Dendritic cell treated with granulocyte-macrophage colony-stimulating factor and Interleukin-4, amounts not matched to agents 40 ng/mL and 50 ng/mL, for 4 days (primary cell): ENCODE measurements around the gene NSG1.

Experiments used
- H3K27ac Mint-ChIP-seq: one replicate; pipeline ENCODE4 v1.8.0; 2022; ENCODE audit warnings: mild to moderate bottlenecking, mixed read lengths
- H3K27me3 Mint-ChIP-seq: one replicate; pipeline ENCODE4 v1.8.0; 2022; ENCODE audit warnings: mild to moderate bottlenecking, mixed read lengths
- H3K36me3 Mint-ChIP-seq: one replicate; pipeline ENCODE4 v1.8.0; 2022; ENCODE audit warnings: low read depth, mixed read lengths
- H3K4me1 Mint-ChIP-seq: one replicate; pipeline ENCODE4 v1.8.0; 2022; ENCODE audit warnings: low read depth, mixed read lengths
- H3K4me3 Mint-ChIP-seq: one replicate; pipeline ENCODE4 v1.8.0; 2022; ENCODE audit warnings: mild to moderate bottlenecking, moderate library complexity, mixed read lengths
- H3K9me3 Mint-ChIP-seq: one replicate; pipeline ENCODE4 v1.8.0; 2022; ENCODE audit warnings: mixed read lengths
- intact Hi-C: fragments of 100-400 bp; cut with micrococcal nuclease; formaldehyde crosslinking; loops from one replicate; pipeline ENCODE4 v1.15.0; 2022

NSG1 gene

GRCh38 chr4:4422856-4423499 lies 36.1 kb downstream of the NSG1 start:
- Mint-ChIP-seq H3K36me3 (peaks cover 98% of the 10 kb centered on the region), H3K4me3 (no peak overlapping the region), H3K9me3 (no peaks in the 10 kb centered on the region), H3K4me1 (no peaks in the 10 kb centered on the region), H3K27ac (no peak overlapping the region), H3K27me3 (no peaks in the 10 kb centered on the region)
- intact Hi-C loops: loop anchor here (10.0 kb wide), 1 partner anchor 178 kb away; the partner anchor contains the start of gene TMEM128

DNA sequence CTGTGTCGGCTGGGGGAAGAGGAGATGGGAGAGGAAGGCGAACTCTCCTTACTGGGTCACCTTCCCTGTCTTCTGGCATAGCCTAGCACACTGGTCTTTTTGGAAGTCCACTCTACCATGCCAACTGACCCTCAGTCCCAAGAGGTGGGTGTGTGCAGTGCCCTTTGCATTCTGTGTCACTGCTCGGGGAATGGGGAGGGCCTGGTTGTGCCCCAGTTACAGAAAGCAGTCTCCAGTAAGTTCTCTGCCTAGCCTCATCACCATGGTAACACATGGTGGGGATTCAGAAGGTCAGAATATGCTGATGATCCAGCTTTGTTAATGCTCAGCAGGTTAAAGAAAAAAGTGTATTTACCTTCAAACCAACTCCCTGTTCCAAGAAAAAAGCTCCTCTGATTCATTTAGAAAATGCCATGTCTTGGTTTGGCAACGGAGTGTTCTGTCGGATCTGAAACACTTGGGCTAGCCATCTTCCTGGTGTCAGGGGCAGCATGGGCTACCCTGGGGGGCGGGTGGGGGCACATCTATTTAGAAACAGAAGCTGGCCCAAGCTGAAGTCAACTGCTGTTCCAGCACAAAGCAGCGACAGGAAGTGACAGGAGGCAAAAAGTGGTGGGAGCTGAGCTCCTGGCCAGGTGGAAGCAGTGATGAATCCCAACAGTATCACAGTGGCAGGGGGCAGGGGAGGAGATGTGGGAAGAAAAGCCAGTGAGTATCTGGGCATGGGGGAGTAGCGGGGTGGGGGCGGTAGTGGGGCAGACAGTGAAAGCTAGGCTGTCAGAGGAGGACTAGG lies 37.0 kb downstream of the NSG1 start:
- intact Hi-C loops: loop anchor here (10.0 kb wide), 1 partner anchor 179 kb away; the partner anchor contains the start of gene TMEM128
- H3K4me3 Mint-ChIP-seq: no peak overlapping the region
- H3K27ac Mint-ChIP-seq: no peak overlapping the region
- H3K27me3 Mint-ChIP-seq: no peaks in the 10 kb centered on the region
- peaks cover 98% of the 10 kb centered on the region for H3K36me3 Mint-ChIP-seq
- no peaks in the 10 kb centered on the region for H3K9me3 Mint-ChIP-seq
- H3K4me1 Mint-ChIP-seq: no peaks in the 10 kb centered on the region

- Mint-ChIP-seq H3K9me3 (no peaks in the 10 kb centered on the region), H3K4me3 (no peak overlapping the region), H3K27me3 (no peaks in the 10 kb centered on the region), H3K4me1 (no peaks in the 10 kb centered on the region), H3K36me3 (peaks cover 98% of the 10 kb centered on the region), H3K27ac (no peak overlapping the region)
- intact Hi-C loops: loop anchor here (10.0 kb wide), 1 partner anchor 180 kb away; the partner anchor contains the start of gene TMEM128
These were observed 37.7 kb downstream of the NSG1 start for GRCh38 chr4:4424499-4425115.

- Mint-ChIP-seq H3K27me3 (no peaks in the 10 kb centered on the region), H3K4me1 (no peaks in the 10 kb centered on the region), H3K36me3 (peaks cover 95% of the 10 kb centered on the region), H3K27ac (no peak overlapping the region), H3K9me3 (no peaks in the 10 kb centered on the region), H3K4me3 (no peak overlapping the region)
- intact Hi-C loops: loop anchor here (10.0 kb wide), 1 partner anchor 180 kb away; the partner anchor contains the start of gene TMEM128
These were observed 38.3 kb downstream of the NSG1 start for GRCh38 chr4:4425119-4425690.

GRCh38 chr4:4425696-4426095 lies 38.8 kb downstream of the NSG1 start:
- Mint-ChIP-seq H3K4me3 (no peak overlapping the region), H3K9me3 (no peaks in the 10 kb centered on the region), H3K27ac (no peak overlapping the region), H3K36me3 (peaks cover 90% of the 10 kb centered on the region), H3K27me3 (no peaks in the 10 kb centered on the region), H3K4me1 (no peaks in the 10 kb centered on the region)
- intact Hi-C loops: loop anchor here (10.0 kb wide), 1 partner anchor 181 kb away; the partner anchor contains the start of gene TMEM128

GRCh38 chr4:4426511-4427120 lies 39.7 kb downstream of the NSG1 start:
- Mint-ChIP-seq H3K36me3 (peaks cover 84% of the 10 kb centered on the region), H3K27me3 (no peaks in the 10 kb centered on the region), H3K4me1 (no peaks in the 10 kb centered on the region), H3K27ac (no peak overlapping the region), H3K9me3 (no peaks in the 10 kb centered on the region), H3K4me3 (no peak overlapping the region)
- intact Hi-C loops: loop anchor here (10.0 kb wide), 1 partner anchor 182 kb away; the partner anchor contains the start of gene TMEM128

GRCh38 chr4:4427121-4427870 lies 40.4 kb downstream of the NSG1 start:
- intact Hi-C loops: loop anchor here (10.0 kb wide), 1 partner anchor 182 kb away; the partner anchor contains the start of gene TMEM128
- Mint-ChIP-seq H3K9me3 (no peaks in the 10 kb centered on the region), H3K27ac (no peak overlapping the region), H3K36me3 (peaks cover 83% of the 10 kb centered on the region), H3K4me3 (no peak overlapping the region), H3K27me3 (no peaks in the 10 kb centered on the region), H3K4me1 (no peaks in the 10 kb centered on the region)

DNA sequence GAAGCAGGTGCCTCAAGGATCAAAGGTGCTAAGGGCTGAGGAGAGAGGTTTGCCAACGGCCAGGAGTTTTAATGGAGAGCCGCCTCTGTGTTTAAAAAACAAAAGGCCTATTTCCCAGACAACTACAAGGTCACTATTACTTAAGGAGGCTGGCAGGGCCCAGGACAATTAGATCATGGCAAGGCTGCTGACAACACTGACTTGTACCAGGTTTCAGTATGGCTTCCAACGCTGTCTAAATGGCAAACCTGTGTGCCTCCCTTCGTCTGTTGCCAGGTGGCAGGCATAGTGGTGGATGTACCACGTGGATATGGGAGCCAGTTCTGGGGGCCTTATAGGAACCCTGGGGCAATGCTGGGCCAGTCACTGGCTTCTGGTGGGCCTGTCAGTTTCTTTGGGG lies 41.0 kb downstream of the NSG1 start:
- H3K36me3 Mint-ChIP-seq: peaks cover 83% of the 10 kb centered on the region
- intact Hi-C loops: loop anchor here (10.0 kb wide), 1 partner anchor 183 kb away; the partner anchor contains the start of gene TMEM128
- H3K27ac Mint-ChIP-seq: no peak overlapping the region
- H3K4me1 Mint-ChIP-seq: no peaks in the 10 kb centered on the region
- H3K4me3 Mint-ChIP-seq: no peak overlapping the region
- no peaks in the 10 kb centered on the region for H3K27me3 Mint-ChIP-seq
- H3K9me3 Mint-ChIP-seq: no peaks in the 10 kb centered on the region

GRCh38 chr4:4428966-4429875 lies 42.3 kb downstream of the NSG1 start:
- Mint-ChIP-seq H3K9me3 (no peaks in the 10 kb centered on the region), H3K27ac (no peak overlapping the region), H3K4me1 (no peaks in the 10 kb centered on the region), H3K36me3 (peaks cover 83% of the 10 kb centered on the region), H3K4me3 (no peak overlapping the region), H3K27me3 (no peaks in the 10 kb centered on the region)
- intact Hi-C loops: loop anchor here (10.0 kb wide), 1 partner anchor 184 kb away; the partner anchor contains the start of gene TMEM128

- no peaks in the 10 kb centered on the region for H3K9me3 Mint-ChIP-seq
- intact Hi-C loops: no loop called here
- no peak overlapping the region for H3K4me3 Mint-ChIP-seq
- H3K4me1 Mint-ChIP-seq: no peaks in the 10 kb centered on the region
- H3K27me3 Mint-ChIP-seq: no peaks in the 10 kb centered on the region
- H3K27ac Mint-ChIP-seq: no peak overlapping the region
- peaks cover 79% of the 10 kb centered on the region for H3K36me3 Mint-ChIP-seq
These were observed 43.7 kb downstream of the NSG1 start for GRCh38 chr4:4430492-4431195.

DNA sequence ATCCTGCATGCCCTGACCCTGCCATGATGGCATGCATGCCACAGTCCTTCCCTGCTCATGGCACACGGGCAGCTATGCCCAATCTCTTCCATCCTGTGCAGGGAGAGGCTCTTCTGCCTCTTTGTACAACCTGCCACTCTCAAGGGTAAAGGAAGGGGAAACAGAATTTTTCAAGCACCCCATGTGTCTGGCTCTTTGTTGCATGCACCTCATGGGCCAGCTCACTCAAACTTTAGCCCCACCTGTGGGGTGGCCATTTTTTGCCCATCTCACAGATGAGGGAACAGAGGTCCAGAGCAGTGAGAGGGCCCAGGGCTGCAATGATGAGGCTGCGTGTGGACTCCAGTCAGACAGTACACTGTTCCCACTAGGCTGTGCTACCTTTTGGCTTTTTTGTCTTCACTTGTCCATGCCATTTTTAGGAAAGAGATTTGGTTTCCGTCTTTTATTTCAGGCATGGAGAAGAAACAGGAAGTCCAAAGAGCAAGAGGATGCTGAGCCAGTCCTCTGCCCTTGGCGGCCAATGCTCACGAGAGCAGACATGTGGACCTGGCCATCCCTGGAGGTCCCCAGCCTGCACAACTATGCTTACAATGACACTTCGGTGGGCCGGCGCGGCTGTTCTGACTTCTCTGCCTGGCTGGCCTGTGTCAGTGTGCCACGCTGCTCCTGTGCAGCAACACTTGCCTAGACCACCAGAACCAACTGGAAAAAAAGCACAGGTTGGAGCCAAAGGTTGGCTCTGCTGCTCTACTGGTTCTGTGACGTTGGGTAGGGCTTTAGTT lies 45.6 kb downstream of the NSG1 start:
- H3K27me3 Mint-ChIP-seq: no peaks in the 10 kb centered on the region
- H3K4me3 Mint-ChIP-seq: no peak overlapping the region
- H3K9me3 Mint-ChIP-seq: no peaks in the 10 kb centered on the region
- no peak overlapping the region for H3K27ac Mint-ChIP-seq
- H3K36me3 Mint-ChIP-seq: peaks cover 79% of the 10 kb centered on the region
- H3K4me1 Mint-ChIP-seq: no peaks in the 10 kb centered on the region
- intact Hi-C loops: no loop called here
